Sciatic nerve (tissue), 2 donors: ENCODE results near the gene MALRD1. TPM values are rescaled to one million over a fixed set of nuclear protein-coding genes. Genes with fewer than 3 reads are reported as not detected.

Experiments
- ATAC-seq: fragments of 200-7000 bp; cut with Tn5 transposase; one replicate; pipeline ENCODE4 v1.9.1; 2020; ENCODE audit warnings: mild to moderate bottlenecking, moderate library complexity
- DNase-seq: peaks from one replicate; pipeline ENCODE4 v3.0.0-alpha.2; 2020; ENCODE audit warnings: low spot score
- intact Hi-C: fragments of 100-400 bp; cut with DNase I; formaldehyde crosslinking; loops from one replicate; pipeline ENCODE4 v1.14.2; 2022
- total RNA-seq: library from RNA; stranded (reverse); fragmentation: NEBNext Ultra II Directional; extraction: Animal tissue kit (Norgen Biotek cat#: 25700); gene quantifications from one replicate; pipeline ENCODE4 v1.2.1, GENCODE V29; 2021
- donor health status: DM: no; HTN: no; CAD: no.
- donor health status: DM: no; HTN: no; CAD: no.

Gene MALRD1
- 4.5 TPM for total RNA-seq

DNA sequence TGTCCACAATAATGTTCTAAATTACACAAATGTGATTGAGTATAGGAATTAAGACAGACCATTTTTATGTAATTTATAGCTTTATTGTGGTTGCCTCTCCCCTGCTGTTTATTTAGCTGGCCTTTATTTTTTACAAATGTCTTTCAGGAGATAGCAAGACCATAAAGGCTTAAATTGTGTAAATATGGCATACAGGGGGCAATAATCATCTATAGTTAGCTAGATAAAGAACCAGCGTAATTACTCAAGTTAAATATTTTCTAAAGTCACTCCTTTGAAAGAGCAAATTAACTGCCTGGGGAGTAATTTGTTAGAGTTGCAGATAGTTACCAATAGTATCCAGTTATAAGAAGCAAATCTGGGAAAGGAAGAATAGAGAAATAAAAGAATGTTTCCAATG is at the start of gene MALRD1:
Gene MALRD1, plus strand, starts transcription at position 313 of the 400 bp plus-strand sequence. CDS start 138 bp downstream, outside the sequence.
- intact Hi-C loops: no loop called here
- DNase-seq (no peak), ATAC-seq (no peak)

GRCh38 chr10:19003341-19003740 is 45.3 kb upstream of the MALRD1 start:
- DNase-seq: no peak
- intact Hi-C loops: no loop called here
- ATAC-seq: peak; percentile 30

- intact Hi-C loops: no loop called here
- ATAC-seq: no peak
- DNase-seq: no peak
Observed at GRCh38 chr10:19012111-19012510, 36.5 kb upstream of the MALRD1 start.

DNA sequence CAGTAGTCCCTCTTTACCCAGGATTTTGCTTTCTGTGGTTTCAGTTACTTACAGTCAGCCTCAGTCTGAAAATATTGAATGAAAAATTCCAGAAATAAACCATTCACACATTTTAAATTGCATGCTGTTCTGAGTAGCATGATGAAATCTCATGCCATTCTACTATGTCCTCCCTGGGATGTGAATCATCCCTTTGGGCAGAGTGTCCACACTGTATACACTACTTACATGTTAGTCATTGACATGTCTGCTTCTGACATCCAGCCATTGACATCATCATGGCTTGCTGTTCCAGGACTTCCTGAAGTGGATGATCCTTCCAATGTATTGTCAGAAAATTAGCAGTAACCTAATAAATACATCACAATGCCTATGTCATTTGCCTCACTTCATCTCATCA is 34.6 kb upstream of the MALRD1 start:
- DNase-seq (no peak), ATAC-seq (no peak)
- intact Hi-C loops: no loop called here

GRCh38 chr10:19014498-19014897 is 34.1 kb upstream of the MALRD1 start:
- ATAC-seq: no peak
- intact Hi-C loops: no loop called here
- DNase-seq: no peak

GRCh38 chr10:19017116-19017890 is 31.3 kb upstream of the MALRD1 start:
- ATAC-seq (no peak), DNase-seq (no peak)
- intact Hi-C loops: no loop called here

DNA sequence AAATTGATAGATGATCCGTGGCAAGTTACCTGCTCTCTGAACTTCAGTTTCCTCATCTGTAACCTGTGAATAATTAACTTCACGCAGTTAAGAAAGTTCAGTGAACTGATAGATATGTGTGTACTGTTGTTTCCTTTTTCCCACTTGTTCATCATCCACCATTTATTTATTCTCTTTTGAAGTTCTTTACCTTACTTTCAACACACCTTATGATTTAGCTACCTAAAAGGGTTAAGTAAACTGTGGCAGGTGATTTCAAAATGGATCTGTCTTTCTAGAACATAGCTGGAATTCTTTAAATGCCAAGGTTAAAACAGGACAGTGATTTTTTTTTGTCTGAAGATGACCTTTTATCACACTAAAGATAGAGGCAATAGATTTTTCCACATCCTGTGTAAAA is 27.4 kb upstream of the MALRD1 start:
- no peak for ATAC-seq
- intact Hi-C loops: no loop called here
- DNase-seq: no peak

GRCh38 chr10:19024611-19025010 is 24.0 kb upstream of the MALRD1 start:
- ATAC-seq (no peak), DNase-seq (no peak)

DNA sequence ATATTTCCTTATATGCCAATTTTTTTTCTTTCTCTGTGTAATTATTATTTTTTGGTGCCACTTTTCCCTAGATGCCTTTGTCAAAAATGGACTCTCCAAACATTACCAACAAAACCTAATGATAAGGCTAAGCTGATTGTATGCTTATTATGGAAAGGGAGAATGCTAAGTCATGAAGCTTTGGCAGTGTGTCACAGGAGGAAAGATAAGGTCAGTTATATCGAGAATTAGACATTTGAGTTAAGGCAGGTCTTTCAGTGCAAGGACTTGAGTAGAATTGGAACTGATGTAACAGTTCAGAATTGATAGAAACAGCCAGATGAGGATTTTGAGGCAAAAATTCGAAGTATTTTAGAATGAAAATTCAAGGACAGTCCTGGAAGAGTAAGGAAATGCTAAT is 16.8 kb upstream of the MALRD1 start:
- ATAC-seq (no peak), DNase-seq (no peak)
- intact Hi-C loops: no loop called here

More at GRCh38 chr10:19024611-19025010, 24.0 kb upstream of the MALRD1 start:
- intact Hi-C loops: no loop called here

DNA sequence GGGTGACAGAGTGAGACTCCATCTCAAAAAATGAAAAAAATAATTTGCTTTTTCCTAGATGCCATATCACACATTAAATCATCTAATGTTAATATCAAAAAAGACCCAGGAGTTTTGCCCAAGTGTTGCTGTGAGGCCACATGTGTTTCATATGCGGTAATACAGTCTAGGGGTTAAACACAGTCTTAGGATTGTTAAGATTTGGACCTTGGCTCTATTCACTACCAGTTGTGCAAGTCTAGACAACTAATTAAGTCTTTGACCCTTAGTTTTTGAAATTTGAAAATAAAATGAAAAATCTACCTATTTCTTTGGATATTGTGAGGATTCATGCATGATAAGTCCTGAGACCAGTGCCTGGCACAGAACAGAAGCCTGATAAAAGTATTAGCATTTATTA is 14.9 kb upstream of the MALRD1 start:
- ATAC-seq (no peak), DNase-seq (no peak)
- intact Hi-C loops: no loop called here

DNA sequence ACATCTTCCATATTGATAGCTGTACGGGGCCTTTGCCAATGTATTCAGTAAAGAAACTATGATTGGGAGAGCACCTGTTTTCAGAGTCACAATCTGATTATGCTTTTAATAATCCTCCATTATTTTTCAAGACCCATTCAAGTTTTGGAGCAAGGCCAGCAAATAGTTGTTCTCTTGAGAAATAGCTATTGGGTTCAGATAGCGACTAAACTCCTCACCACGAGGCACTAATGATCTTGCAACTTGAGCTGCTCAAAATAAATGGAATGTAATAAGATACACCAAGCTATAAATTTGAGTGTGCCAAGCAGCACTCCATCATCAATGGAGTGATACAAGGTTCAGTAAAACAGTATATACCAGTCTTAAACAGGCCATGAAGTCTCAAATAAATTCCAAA is 7.4 kb upstream of the MALRD1 start:
- no peak for DNase-seq
- intact Hi-C loops: no loop called here
- no peak for ATAC-seq

- intact Hi-C loops: no loop called here
- DNase-seq (no peak), ATAC-seq (no peak)
Observed at GRCh38 chr10:19043431-19043830, 5.2 kb upstream of the MALRD1 start.

DNA sequence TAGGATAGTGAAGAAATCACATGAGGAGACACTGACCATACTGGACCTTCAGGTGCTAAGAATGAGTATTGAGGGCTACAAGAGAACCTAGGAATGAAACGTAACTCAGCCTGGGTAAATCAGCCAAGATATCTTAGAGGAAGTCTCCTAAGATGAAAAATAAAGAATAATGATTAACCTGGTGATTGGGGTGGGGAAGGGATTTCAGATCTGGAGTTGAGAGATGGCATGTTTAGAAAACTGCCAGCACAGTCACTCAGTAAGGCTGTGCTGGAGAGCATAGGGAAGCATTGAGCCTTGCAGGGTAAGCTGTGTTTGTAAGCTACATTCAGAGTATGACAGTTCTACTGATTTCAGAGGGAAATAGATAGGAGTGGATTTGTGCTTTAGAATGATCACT is 1.9 kb upstream of the MALRD1 start:
- DNase-seq: no peak

GRCh38 chr10:19048891-19049290 is 290 bp downstream of the MALRD1 start:
- intact Hi-C loops: no loop called here
- ATAC-seq (no peak), DNase-seq (no peak)

More for the DNA sequence above, 1.9 kb upstream of the MALRD1 start:
- ATAC-seq: no peak
- intact Hi-C loops: no loop called here

- intact Hi-C loops: no loop called here
- no peak for ATAC-seq
- no peak for DNase-seq
Observed at GRCh38 chr10:19049567-19049966, 966 bp downstream of the MALRD1 start.

- ATAC-seq (no peak), DNase-seq (no peak)
- intact Hi-C loops: no loop called here
Observed at GRCh38 chr10:19054289-19054835, 5.8 kb downstream of the MALRD1 start.

GRCh38 chr10:19058046-19058445 is 9.4 kb downstream of the MALRD1 start:
- no peak for ATAC-seq
- intact Hi-C loops: no loop called here
- DNase-seq: no peak

GRCh38 chr10:19063986-19064385 is 15.4 kb downstream of the MALRD1 start:
- intact Hi-C loops: no loop called here
- no peak for ATAC-seq
- DNase-seq: no peak

- intact Hi-C loops: no loop called here
- ATAC-seq (no peak), DNase-seq (no peak)
Observed at GRCh38 chr10:19071946-19072345, 23.3 kb downstream of the MALRD1 start.

- intact Hi-C loops: no loop called here
- no peak for ATAC-seq
- DNase-seq: no peak
Observed at GRCh38 chr10:19077276-19077675, 28.7 kb downstream of the MALRD1 start.

- no peak for ATAC-seq
- no peak for DNase-seq
- intact Hi-C loops: no loop called here
Observed at GRCh38 chr10:19096501-19097073, 48.0 kb downstream of the MALRD1 start.
